NCI-H2081 treated with DMSO at 0.1 percent for 48 hours (cell line): ENCODE results near the gene SPATS2.

Experiments used
- DNase-seq: peaks from one replicate; lab custom pipeline; 2025; lab: John Stamatoyannopoulos, UW

Gene SPATS2

DNA sequence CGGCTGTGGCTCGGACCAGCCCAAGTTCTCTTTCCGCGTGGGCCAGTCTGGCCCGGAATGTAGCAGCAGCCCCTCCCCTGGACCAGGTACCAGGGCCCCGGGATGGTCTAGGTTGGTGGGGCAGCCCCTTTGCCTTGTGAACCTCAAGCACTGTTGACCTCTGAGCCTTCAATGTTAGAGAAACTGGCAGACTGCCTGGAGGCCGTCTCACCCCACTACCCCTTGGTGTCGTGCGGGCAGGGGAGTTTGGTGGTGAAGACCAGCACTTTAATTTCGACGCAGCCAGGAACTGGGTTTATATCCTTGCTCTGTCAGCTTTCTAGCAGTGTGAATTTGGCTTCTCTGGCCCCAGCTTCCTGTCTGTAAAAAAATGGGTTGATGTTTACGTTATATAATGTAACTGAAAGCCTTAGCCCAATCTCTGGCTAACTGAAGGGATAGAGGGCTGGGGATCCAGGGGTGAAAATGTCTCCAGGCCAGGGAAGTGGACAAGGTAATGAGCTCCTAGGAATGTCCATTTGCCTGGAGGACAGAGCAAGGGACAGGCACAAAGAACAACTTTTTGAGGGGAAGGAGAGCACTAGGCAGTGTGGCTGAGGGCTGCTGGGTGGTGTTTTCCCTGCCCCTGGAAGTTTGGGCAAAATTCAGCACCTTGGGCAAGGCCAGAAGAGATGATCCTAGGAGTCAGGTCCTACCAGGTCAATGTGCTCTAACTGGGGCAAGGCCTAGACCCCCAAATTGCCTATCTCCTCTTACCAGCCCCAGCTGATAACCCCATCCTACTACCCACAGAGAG is 189.3 kb downstream of the SPATS2 start:
- no peak for DNase-seq

DNA sequence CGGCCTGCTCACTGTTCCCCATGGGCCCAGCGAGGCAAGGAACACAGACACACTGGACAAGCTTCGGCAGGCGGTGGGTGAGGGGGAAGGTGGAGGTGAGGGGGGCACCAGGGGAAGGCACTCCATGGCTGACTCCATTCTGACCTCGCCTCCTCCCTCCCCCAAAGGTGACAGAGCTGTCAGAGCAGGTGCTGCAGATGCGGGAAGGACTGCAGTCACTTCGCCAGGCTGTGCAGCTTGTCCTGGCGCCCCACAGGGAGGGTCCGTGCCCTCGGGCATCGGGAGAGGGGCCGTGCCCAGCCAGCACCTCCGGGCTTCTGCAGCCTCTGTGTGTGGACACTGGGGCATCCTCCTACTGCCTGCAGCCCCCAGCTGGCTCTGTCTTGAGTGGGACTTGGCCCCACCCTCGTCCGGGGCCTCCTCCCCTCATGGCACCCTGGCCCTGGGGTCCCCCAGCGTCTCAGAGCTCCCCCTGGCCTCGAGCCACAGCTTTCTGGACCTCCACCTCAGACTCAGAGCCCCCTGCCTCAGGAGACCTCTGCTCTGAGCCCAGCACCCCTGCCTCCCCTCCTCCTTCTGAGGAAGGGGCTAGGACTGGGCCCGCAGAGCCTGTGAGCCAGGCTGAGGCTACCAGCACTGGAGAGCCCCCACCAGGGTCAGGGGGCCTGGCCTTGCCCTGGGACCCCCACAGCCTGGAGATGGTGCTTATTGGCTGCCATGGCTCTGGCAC is 190.1 kb downstream of the SPATS2 start:
- no peak for DNase-seq

DNA sequence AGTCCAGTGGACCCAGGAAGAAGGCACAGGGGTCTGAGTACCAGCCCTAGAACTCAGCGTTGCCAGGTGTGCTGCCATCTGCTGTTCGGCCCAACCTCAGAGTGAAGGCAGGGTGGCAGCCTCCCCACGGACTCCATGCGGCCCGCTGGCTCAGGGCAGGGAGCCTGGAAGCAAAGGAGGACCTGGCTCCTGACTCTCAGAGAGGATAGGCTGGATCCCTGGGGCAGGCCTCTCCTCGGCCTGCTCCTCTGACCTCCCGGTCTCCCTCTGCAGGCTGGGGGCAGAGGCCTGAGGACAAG is 190.6 kb downstream of the SPATS2 start:
- DNase-seq = no peak

DNA sequence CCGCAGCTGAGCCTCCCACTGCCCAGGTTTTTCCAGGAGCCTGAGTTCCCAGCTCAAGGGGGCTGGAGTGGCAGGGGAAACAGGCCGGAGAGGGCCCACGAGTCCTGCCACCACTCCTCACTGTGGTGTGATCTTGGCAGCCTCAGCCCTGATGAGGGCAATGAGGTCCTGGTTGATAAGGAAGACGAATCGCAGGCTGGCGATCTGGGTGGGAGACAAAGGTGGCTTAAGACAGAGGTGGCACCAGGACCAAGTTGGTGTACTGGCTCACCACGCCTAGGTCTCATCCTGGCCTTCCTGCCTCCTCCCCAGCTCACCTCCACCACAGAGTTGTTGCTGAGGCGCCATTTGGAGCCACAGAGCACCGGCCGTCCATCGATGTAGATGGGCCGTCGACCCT is 191.3 kb downstream of the SPATS2 start:
- no peak for DNase-seq

DNA sequence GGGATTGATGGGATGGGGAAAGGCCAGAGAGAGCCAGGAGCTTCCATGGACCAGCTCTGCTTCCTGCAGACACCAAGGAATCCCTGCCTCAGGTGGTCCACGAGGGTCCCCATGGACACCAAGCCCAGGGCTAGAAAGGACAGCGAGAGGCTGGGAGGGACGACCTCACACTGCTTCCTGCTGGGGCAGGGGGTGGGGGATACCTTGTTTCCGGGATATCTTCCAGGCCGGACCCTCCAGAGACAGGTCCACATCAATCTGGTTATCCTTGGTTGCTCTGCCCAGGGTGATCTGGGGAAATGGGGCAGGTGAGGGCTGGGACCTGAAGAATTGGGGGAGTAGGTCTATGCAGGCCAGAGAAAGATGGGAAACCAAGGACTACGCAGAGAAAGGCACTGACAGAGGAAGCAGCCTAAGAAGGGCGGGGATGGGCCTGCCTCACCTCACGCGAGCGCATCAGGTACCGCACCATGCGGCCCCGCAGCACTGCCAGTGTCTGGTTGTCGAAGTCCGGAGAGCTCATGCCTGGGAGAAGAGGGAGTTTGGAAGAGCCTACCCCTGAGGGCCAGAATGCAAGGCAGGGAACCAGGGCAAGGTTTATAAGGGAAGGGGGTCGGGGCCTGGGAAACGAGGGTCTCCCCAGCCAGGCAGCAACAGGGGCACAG is 191.9 kb downstream of the SPATS2 start:
- no peak for DNase-seq

DNA sequence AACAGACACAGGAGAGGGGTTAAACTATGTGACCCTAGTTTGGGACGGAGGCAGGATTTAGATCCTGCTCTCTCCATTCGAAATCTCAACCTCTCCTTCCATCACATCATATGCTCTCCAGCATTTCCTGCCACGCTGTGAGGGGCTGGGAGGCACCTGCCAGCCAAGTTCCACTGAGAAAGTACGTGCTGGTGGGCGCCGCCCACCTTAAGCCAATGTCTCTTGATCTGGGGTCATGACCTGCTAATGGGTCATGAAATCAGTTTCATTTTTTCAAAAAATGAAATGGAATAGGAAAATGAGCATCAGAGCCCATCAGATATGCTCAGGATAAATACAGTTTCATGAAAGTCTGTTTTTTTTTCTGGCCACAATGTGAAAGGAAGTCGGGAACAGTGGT is 193.4 kb downstream of the SPATS2 start:
- DNase-seq = no peak

DNA sequence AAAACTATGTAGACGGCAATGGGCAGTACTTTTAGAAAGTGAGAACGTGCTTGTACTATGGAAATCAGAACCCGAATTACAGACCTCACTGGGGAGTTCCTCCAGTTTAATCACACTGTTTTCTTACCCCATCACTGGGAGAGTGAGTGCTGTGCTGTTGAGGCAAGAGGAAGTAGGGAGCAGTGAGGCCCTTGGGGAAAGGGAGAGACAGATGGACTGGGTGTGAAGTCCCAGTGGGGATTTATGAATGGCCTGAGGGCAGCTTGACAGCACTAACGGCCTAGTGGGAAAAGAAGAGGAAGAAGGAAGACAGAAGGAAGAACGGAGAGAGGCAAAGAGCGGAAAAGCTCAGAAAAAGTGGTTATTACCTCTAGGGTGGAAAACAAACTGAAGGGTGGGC is 195.0 kb downstream of the SPATS2 start:
- DNase-seq = no peak

DNA sequence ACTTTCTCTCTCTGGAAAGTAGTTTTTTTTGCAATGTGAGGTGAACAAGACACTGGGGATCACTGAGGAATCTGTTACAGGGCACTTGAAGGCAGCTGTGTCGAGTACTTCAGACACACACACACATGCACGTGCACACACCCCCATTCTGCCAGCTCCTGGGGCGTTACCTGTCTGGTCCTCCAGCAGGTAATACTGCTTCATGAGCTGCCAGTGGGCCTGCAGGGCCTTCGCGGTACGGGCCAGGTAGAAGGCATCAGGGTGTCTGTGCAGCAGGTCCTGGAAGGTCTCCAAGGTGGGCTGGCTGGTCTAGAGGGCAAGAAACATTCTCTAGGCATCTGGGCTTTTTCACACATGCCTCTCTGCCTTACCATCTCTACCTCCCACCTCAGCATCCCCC is 195.6 kb downstream of the SPATS2 start:
- DNase-seq = no peak

DNA sequence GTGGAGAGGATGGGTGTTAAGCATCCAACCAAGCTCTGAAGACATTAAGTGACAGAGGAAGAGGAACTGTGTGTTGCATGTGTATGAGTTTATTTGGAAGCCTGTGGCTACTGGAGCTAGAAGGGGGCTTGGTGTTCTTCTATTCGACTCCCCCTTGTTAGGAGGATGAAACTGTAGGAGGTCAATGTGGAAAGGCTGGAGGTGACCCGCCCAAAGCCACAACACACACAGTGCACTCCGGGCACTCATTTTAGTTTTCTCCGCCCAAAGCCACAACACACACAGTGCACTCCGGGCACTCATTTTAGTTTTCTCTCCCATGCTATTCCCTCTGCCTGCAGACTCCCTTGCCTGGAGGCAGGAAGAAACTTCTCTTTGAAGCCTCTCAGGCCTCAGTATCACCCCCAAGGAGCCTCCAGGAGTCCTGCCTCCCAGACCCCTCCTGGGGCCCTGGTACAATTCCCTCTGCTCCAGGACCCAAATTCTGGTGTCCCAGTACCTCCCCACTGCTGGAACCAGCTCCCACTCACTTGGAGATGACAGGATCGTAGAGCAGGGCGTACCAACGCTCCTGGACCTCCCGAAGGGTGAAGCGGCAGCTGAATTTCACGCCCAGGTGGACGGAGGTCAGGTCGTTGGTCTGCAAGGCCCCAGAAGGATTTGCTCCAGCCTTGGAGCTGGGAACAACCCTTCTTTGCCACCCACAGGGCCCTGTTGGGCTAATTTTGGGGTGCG is 196.9 kb downstream of the SPATS2 start:
- DNase-seq = no peak

DNA sequence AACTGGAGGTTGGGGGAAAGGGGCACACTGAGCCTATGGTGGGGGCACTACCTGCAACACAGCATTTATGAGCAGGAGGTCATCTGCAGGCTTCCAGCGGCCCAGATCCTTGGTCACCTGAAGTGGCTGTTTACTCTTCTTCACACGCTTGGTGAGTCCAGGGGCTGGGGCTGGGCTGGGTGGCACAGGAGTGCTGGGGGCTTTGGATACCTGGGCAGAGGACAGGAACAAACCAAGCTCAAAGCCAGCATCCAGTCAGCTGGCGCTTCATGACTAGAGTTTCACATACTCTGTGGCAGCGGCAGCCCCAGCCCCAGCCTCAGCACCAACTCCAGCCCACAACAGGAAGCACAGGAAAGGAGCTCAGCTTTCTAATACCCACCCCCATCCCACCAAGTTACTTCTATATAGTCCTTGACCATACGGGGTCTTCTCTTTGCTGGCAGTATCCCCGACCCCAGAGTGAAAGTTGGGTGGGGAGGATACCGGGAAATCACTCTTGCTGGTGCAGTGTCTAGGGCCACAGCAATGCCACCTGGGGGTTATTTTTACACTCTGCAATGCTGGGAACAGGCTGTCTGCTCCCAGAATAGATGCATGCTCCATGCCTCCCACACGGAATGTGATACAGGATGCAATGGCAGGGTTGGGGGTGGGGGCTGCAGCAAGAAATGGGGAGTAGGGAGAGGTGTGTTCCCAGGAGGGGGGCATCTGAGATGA is 197.6 kb downstream of the SPATS2 start:
- no peak for DNase-seq

DNA sequence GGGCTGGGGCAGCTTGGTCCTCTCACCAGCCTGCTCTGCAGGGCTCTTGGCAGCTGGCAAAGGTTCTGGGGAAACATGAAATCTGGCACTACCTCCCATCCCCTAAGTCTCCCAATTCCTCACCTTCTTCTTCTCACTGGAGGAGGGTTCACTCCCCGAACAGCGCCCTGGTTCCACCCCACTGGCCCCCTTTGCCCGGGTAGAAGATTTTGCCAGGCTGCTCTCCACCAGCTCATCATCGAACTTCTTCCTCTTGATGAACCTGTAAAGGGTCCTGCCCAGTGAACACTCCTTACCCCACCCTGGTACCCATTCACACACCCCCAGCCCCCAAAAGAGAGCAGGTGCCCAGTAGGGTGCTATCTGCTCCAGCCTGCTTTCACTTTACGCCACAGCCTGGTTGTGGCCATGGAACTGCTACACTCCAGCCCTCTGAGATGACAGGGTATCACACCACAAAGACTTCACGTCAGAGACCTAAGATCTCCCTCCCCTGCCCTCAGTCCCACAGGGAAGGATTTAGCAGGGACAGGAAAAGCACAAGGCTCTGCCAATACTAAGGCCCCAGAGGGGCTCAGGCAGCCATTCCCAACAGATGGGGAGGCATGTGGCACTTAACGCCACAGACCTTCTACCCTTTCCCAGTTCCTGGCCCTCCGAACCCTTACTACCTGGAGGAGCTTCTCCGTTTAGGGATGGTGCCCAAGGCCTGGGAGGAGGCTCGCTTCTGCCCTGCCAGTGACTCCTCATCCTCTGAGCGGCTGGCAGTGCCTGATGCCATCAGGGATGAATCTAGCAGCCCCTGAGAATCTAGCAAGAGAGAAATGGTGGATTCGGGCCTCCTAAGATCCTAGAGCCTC is 198.4 kb downstream of the SPATS2 start:
- no peak for DNase-seq

DNA sequence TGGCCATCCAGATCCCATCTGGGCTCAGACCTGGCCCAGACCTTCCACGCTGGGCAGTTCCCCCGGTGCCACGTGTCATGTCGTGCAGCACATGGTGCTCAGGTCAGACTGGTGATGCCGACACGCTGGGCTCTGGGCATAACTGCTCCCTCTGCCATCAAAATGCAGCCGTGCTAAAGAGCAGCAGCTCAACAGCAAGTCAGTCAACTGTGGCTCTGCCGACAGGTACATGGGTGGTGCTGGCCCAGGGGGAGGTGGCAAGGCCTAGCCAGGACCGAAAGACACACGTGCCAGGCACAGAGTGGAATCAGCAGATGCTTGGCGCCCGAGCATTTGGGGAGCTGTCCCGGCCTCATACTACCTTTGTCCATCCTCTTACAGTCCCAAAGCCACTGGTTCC is 199.1 kb downstream of the SPATS2 start:
- DNase-seq = no peak

DNA sequence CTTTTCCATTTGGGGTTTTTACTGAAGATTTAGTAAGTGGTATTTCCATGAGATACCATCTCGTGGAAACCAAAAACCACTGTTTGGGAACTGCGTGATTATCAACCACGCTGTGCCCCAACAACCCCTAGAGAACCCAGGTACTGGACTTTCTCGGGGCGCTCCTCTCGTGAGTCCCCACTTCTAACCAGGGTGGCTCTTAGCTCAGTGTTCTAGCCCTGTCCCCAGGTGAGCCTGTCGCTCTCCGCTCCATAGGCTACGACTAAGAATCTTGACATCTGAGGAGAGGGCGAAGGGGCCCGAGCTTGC is 200.0 kb downstream of the SPATS2 start:
- DNase-seq = no peak

DNA sequence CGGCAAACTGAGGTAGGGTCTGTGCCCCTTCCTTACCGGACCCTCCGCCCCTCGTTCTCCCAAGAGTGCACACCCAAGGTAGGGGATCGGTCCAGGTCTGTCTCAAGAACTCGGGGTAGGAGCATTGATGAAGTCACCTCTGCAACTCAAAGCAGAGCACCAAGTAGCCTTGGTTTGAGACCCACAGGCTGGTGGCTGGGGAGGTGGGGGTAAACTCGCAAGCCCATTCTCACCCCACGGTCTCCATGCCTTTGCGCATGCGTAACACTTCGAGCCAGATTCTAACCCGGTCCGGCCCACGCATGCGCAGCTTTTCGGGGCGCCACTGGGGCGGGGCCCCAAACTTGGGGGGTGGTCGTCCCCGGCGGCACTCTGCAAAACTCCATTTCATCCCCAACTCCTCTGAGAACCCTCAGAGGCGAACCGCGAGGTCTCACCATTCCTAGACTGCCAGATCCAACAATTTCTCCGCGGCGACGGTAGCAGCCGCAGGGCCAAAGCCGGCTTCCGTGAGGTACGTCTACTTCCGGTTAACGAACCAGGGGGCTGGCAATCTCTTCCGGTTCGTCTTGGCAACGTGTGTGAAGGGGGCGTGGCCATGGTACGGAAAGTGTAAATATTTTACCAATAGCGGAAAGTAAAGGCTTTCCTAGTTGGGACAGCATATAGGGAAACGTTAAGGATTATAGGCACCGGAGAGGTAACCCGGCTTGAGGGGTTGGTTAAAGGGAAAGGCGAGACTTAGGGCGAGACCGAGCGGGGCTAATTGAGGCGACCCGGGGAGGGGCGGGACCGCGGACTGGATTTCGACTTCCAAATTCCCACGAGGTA is 200.6 kb downstream of the SPATS2 start, which contains the start of gene MCRS1:
MCRS1 (minus strand) TSS at position 532 of the 831 bp plus-strand sequence. CDS start 1,411 bp downstream, outside the sequence.
- DNase-seq = peak; percentile 60

DNA sequence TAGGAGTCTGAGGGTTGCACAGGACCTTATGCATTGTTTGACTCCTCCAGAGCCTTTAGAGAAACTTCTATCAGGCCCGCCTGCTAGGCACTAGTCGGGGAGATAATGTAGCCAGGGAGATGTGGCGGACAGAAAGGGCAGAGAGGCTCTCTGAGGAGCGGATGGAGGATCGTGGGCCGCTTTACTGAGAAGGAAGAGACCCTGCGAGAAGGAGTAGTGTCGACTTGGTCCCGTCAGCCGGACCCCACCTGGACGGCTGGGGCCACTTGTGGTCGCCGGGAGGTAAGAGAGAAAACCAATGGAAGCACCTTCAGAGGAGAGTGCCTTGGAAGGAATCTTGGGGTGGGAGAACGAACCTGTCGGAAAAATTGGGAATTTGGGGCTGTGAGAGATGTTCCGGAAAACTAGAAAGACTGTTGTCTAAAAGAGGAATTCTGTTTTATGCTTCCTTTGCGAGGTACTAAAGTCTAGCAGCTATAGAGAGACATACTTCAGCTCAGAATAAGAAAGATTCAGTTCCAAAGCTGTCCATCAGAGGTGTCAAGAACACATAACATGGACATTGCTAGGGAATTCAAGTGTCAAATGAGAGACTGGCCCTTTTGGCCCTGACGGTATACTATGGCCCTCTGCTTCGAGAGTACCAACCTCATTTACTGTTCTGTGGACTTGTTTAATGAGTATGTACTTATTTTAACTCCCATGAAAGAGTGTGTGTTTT is 201.3 kb downstream of the SPATS2 start:
- no peak for DNase-seq
